SH-SY5Y (cell line): ENCODE results near the gene HMCES.
A peak's percentile ranks its signal among the peaks of the same experiment; 100 is the strongest.

ENCODE experiments used
- GATA2 ChIP-seq: IDR thresholded peaks from 2 replicates; pipeline ENCODE4 v1.6.1; 2011; ENCODE audit warnings: mild to moderate bottlenecking, low read depth, low read length
- GATA3 ChIP-seq: IDR thresholded peaks from 2 replicates; pipeline ENCODE4 v1.6.1; 2011; ENCODE audit warnings: low read depth, mild to moderate bottlenecking, low read length, moderate library complexity

- TF ChIP-seq GATA3: no peak
- TF ChIP-seq GATA2: peak; percentile 42; the same call in 1 of the 2 replicates
Observed at GRCh38 chr3:129346695-129347457, 68.2 kb downstream of the HMCES start.
